GM18868 (cell line): Measurements from ENCODE around the gene MUC22.

Source experiments
- ATAC-seq: cut with Tn5 transposase; IDR thresholded peaks from one replicate; pipeline ENCODE4 v1.9.1; 2021; ENCODE audit warnings: mild to moderate bottlenecking, moderate library complexity; ENCODE audit not compliant: unreplicated experiment

The MUC22 gene

DNA sequence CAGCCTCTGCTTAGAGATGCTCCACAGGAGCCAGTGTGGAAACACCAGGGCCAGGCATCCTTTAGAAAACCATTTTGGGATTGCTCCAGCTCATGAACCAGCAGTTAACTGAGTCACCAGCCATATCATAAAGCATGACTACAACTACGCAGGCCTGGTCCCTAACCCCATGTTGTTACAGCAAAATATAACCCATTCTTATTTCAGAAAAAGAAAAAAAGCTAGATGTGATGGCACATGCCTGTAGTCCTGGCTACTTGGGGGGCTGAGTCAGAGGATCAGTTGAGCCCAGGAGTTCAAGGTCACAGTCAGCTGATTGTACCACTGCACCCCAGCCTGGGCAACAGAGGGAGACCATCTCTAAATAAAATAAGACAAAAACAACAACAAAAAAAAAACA, 65.3 kb downstream of the MUC22 start:
- ATAC-seq: no peak

DNA sequence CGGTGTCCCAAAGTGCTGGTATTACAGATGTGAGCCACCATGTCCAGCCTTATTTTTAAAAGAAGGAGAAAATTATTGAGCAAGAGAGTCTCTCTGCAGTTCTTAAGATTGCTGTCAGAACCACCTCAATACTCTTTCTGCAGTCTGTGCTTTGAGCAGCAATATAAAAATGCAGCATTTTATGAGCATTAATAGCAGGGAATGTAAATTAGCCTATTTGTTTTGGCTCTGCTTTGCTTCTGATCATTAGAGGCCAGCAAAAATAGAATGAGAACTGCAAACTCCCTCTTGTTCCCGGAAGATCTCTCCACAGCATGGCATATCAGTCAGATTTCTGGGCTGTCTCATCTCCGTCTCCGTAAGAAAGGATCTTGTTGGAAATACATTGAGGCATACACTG, 66.3 kb downstream of the MUC22 start:
- no peak for ATAC-seq

DNA sequence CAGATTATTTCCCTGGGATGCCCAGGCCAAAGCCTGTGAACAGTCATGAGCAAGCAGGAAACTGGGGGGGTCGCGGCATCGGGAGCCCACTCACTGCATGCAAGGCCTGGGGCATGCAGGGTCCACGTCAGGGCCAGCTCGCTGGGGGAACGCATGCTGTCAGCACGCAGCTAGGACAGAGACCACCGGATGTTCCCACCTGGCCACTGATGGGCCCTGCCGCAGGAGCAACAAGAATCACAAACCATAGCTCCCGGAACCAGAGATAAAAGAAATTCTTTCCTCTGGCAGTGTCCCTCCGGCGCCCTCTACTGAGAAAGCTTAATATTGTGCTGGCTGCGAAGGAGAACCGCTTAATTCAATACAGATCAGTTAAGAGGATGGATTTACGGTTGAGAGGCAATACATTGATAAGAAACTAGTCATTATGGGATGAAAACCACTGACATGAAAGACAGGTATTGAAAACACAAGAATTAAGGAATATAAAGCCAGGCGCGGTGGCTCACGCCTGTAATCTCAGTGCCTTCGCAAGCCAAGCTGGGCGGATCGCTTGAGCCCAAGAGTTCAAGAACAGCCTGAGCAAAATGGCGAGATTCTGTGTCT, 69.5 kb downstream of the MUC22 start:
- ATAC-seq: no peak

GRCh38 chr6:31081872-31082271, 71.6 kb downstream of the MUC22 start:
- ATAC-seq: no peak

DNA sequence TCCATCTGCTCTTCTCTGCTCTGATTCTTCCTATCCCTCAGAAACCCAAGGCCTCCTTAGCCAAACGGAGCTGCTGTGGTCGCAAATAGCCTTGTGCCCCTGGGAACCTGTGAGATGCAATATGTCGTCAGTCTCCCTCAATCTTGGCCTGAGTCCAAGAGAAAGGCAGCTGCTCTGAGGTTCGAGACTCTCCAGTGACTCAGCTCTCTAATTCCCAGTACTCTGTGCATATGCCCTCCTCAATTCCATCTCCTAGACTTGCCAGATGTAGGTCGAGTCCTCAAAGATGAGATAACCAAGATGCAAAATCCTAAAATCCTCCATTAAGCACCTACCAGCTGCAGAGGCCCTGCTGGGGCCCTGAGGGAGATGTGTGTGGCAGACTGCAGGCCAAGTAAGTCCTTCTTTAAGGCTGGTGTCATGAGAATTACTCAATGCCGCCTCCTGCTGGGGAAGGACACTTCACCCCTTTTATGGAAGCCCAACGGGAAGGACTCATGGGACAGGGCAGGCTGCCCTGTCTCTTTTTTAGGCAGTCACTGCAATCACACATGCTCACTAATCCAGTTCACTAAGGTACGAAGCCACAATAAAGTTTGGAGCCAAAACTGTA, 73.6 kb downstream of the MUC22 start:
- no peak for ATAC-seq
